GM12873 (cell line): ENCODE data around the gene CHMP1B.

Experiments
- CTCF ChIP-seq: IDR thresholded peaks from 2 replicates; pipeline ENCODE4 v1.5.1; 2012; ENCODE audit warnings: low read depth, mild to moderate bottlenecking, moderate library complexity, low read length, control low read depth; ENCODE audit not compliant: insufficient read depth; ENCODE audit errors: missing control alignments

Gene CHMP1B

GRCh38 chr18:11891737-11892136 lies 40.5 kb downstream of the CHMP1B start:
- no peak for TF ChIP-seq CTCF

- no peak for TF ChIP-seq CTCF
These were observed 46.6 kb downstream of the CHMP1B start for GRCh38 chr18:11897781-11898180.

- no peak for TF ChIP-seq CTCF
These were observed 47.9 kb downstream of the CHMP1B start for GRCh38 chr18:11899063-11899462.

- no peak for TF ChIP-seq CTCF
These were observed 50.7 kb downstream of the CHMP1B start for GRCh38 chr18:11901826-11902438.

GRCh38 chr18:11902522-11903292 lies 51.5 kb downstream of the CHMP1B start:
- no peak for TF ChIP-seq CTCF
